Ureter (tissue), 1 donor: ENCODE results near the gene PRR15. TPM values are rescaled to one million over a fixed set of nuclear protein-coding genes. Genes with fewer than 3 reads are reported as not detected.
A peak's percentile ranks its signal among the peaks of the same experiment; 100 is the strongest.
"Not testable (repeated sequence)": the region's sequence is repeated elsewhere in the genome, so short reads cannot be mapped to it uniquely, and the experiment has no call there.

ENCODE experiments used
- DNase-seq: peaks from one replicate; pipeline ENCODE4 v3.0.0-alpha.2; 2020; ENCODE audit warnings: low spot score
- total RNA-seq: library from RNA; stranded (reverse); gene quantifications from one replicate; pipeline ENCODE4 v1.2.4, GENCODE V29; 2023
- donor health status: DM: yes; HTN: yes; CAD: no.

The PRR15 gene
- 21.9 TPM for total RNA-seq

- DNase-seq = peak; percentile 85
These were observed at the start of gene PRR15 for GRCh38 chr7:29563590-29564495. PRR15 (plus strand) TSS chr7:29563835; CDS start chr7:29566330, 2,495 bp downstream.

GRCh38 chr7:29516491-29516890, 47.1 kb upstream of the PRR15 start:
- no peak for DNase-seq

- no peak for DNase-seq
These were observed 45.0 kb upstream of the PRR15 start for GRCh38 chr7:29518616-29519015.

- no peak for DNase-seq
These were observed 39.9 kb upstream of the PRR15 start for GRCh38 chr7:29523728-29524127.

GRCh38 chr7:29527505-29528108, 36.0 kb upstream of the PRR15 start:
- no peak for DNase-seq

GRCh38 chr7:29528526-29528925, 35.1 kb upstream of the PRR15 start:
- DNase-seq = not testable (repeated sequence)

- no peak for DNase-seq
These were observed 25.2 kb upstream of the PRR15 start for GRCh38 chr7:29538389-29538788.

- no peak for DNase-seq
These were observed 24.2 kb upstream of the PRR15 start for GRCh38 chr7:29539471-29539870.

- no peak for DNase-seq
These were observed 16.2 kb upstream of the PRR15 start for GRCh38 chr7:29547421-29547820.

GRCh38 chr7:29548823-29549222, 14.8 kb upstream of the PRR15 start:
- DNase-seq = no peak

GRCh38 chr7:29552392-29552791, 11.2 kb upstream of the PRR15 start:
- no peak for DNase-seq

- DNase-seq = no peak
These were observed 8.6 kb upstream of the PRR15 start for GRCh38 chr7:29555061-29555460.

GRCh38 chr7:29556405-29557195, 7.0 kb upstream of the PRR15 start:
- DNase-seq = no peak

GRCh38 chr7:29557954-29558353, 5.7 kb upstream of the PRR15 start:
- DNase-seq = no peak

GRCh38 chr7:29561271-29561670, 2.4 kb upstream of the PRR15 start:
- no peak for DNase-seq

GRCh38 chr7:29562307-29562706, 1.3 kb upstream of the PRR15 start:
- DNase-seq = no peak

- peak; percentile 78 for DNase-seq
These were observed 1.0 kb downstream of the PRR15 start for GRCh38 chr7:29564496-29565223.

- no peak for DNase-seq
These were observed 1.6 kb downstream of the PRR15 start for GRCh38 chr7:29565224-29565630.

GRCh38 chr7:29565634-29565981, 2.0 kb downstream of the PRR15 start:
- no peak for DNase-seq

- DNase-seq = no peak
These were observed 2.5 kb downstream of the PRR15 start for GRCh38 chr7:29565982-29566746.

- DNase-seq = no peak
These were observed 3.5 kb downstream of the PRR15 start for GRCh38 chr7:29567174-29567573.
